PC-9 (cell line): ENCODE results near the gene TMEM35B. TPM values are rescaled to one million over a fixed set of nuclear protein-coding genes. Genes with fewer than 3 reads are reported as not detected.
A peak's percentile ranks its signal among the peaks of the same experiment; 100 is the strongest.
"Not testable (repeated sequence)": the region's sequence is repeated elsewhere in the genome, so short reads cannot be mapped to it uniquely, and the experiment has no call there.

Source experiments
- BruUV-seq: library from RNA; stranded (reverse); fragments of 400-500 nt; replicated peaks from 2 replicates; lab custom pipeline; 2021; lab: Mats Ljungman, UMichigan
- CTCF ChIA-PET: fragments of 300-600 bp; sonication (Branson Sonifier 250); formaldehyde crosslinking; loops from one replicate; lab custom pipeline; 2022; ENCODE audit warnings: antibody characterized with exemption; lab: Charles Lee
- POLR2A ChIA-PET: fragments of 300-600 bp; sonication (Branson Sonifier 250); formaldehyde crosslinking; loops from one replicate; lab custom pipeline; 2022; ENCODE audit warnings: antibody characterized with exemption; ENCODE audit not compliant: unreplicated experiment; lab: Charles Lee
- DNase-seq, 2 experiments: peaks; one replicate each; pipeline versions ENCODE4 v3.0.0 to v3.0.0-alpha.2; 2015 to 2022; ENCODE audit warnings: mixed read lengths in 1 of 2
- H2AFZ ChIP-seq: fragments of 200-600 bp; sonication (generic); 2 replicates; pipeline ENCODE4 v1.8.1; 2017; ENCODE audit warnings: antibody characterized with exemption
- H3F3A ChIP-seq: fragments of 200-600 bp; sonication (generic); 2 replicates; pipeline ENCODE4 v1.8.1; 2017; ENCODE audit warnings: antibody characterized with exemption, mild to moderate bottlenecking, low read depth; ENCODE audit not compliant: insufficient read depth
- H3K27ac ChIP-seq: fragments of 200-600 bp; sonication (generic); 2 replicates; pipeline ENCODE4 v1.6.1; 2016; ENCODE audit warnings: mixed run types
- H3K27me3 ChIP-seq: fragments of 200-600 bp; sonication (generic); 2 replicates; pipeline ENCODE4 v1.6.1; 2016; ENCODE audit warnings: low read depth, mixed run types; ENCODE audit not compliant: insufficient read depth
- H3K36me3 ChIP-seq: fragments of 200-600 bp; sonication (generic); 2 replicates; pipeline ENCODE4 v1.6.1; 2016; ENCODE audit warnings: low read depth, mixed run types
- H3K4me1 ChIP-seq: fragments of 200-600 bp; sonication (generic); replicated peaks from 2 replicates; pipeline ENCODE4 v1.6.1; 2016; ENCODE audit warnings: mixed run types; ENCODE audit not compliant: insufficient read depth
- H3K4me2 ChIP-seq: fragments of 200-600 bp; sonication (generic); 2 replicates; pipeline ENCODE4 v1.6.1; 2017; ENCODE audit warnings: mixed run types
- H3K4me3 ChIP-seq: fragments of 200-600 bp; sonication (generic); 2 replicates; pipeline ENCODE4 v1.6.1; 2016; ENCODE audit warnings: mixed run types
- H3K79me2 ChIP-seq: fragments of 200-600 bp; sonication (generic); 2 replicates; pipeline ENCODE4 v1.6.1; 2017; ENCODE audit warnings: low read depth, mixed run types
- H3K9me2 ChIP-seq: fragments of 200-600 bp; sonication (generic); 2 replicates; pipeline ENCODE4 v1.8.1; 2017; ENCODE audit warnings: mild to moderate bottlenecking; ENCODE audit not compliant: insufficient read depth
- H3K9me3 ChIP-seq: fragments of 200-600 bp; sonication (generic); 2 replicates; pipeline ENCODE4 v1.8.1; 2016; ENCODE audit warnings: low read depth; ENCODE audit not compliant: insufficient read depth
- H4K20me1 ChIP-seq: fragments of 200-600 bp; sonication (generic); 2 replicates; pipeline ENCODE4 v1.8.1; 2017; ENCODE audit not compliant: insufficient read depth
- CTCF ChIP-seq: fragments of 200-600 bp; sonication (generic); conservative IDR thresholded peaks from 2 replicates; pipeline ENCODE4 v1.6.1; 2017; ENCODE audit warnings: mixed run types, antibody characterized with exemption, mild to moderate bottlenecking, moderate library complexity
- EZH2 ChIP-seq: fragments of 200-600 bp; sonication (generic); IDR thresholded peaks from 2 replicates; pipeline ENCODE4 v1.8.0; 2017; ENCODE audit warnings: antibody characterized with exemption, low read depth
- intact Hi-C: fragments of 100-400 bp; cut with micrococcal nuclease; formaldehyde crosslinking; loops from one replicate; pipeline ENCODE4 v1.10.0; 2022; ENCODE audit not compliant: unreplicated experiment
- total RNA-seq: library from RNA; stranded (reverse); gene quantifications from 2 replicates; pipeline ENCODE4 v1.2.3, GENCODE V29; 2021

Gene TMEM35B
- total RNA-seq, 1 experiment from 2014 or later: 41.7 TPM

GRCh38 chr1:34950428-34950827, 34.7 kb downstream of the TMEM35B start:
- H3K4me2 ChIP-seq: no peak overlapping the region
- no peaks in the 10 kb centered on the region for H3F3A ChIP-seq
- H3K9me2 ChIP-seq: no peaks in the 10 kb centered on the region
- ChIA-PET POLR2A (no interaction called here), CTCF (no interaction called here)
- no peaks in the 10 kb centered on the region for H3K79me2 ChIP-seq
- intact Hi-C loops: no loop called here
- H3K4me3 ChIP-seq: no peak overlapping the region
- no peak overlapping the region for H3K27ac ChIP-seq
- no peaks in the 10 kb centered on the region for H3K4me1 ChIP-seq
- TF ChIP-seq CTCF: no peak
- no peak for TF ChIP-seq EZH2
- DNase-seq: no peak
- no peaks in the 10 kb centered on the region for H3K36me3 ChIP-seq
- peaks cover 73% of the 10 kb centered on the region for H3K27me3 ChIP-seq
- no TSS peak for BruUV-seq
- no peak overlapping the region for H2AFZ ChIP-seq
- H4K20me1 ChIP-seq: no peaks in the 10 kb centered on the region
- H3K9me3 ChIP-seq: no peaks in the 10 kb centered on the region

GRCh38 chr1:34948739-34949138, 36.4 kb downstream of the TMEM35B start:
- H3K4me2 ChIP-seq, H3K27ac ChIP-seq, H3K9me3 ChIP-seq, intact Hi-C loops, POLR2A ChIA-PET, H3K36me3 ChIP-seq, H2AFZ ChIP-seq, CTCF ChIA-PET, DNase-seq, BruUV-seq, H3K4me1 ChIP-seq, H4K20me1 ChIP-seq, H3K4me3 ChIP-seq, H3K79me2 ChIP-seq, H3F3A ChIP-seq, H3K9me2 ChIP-seq: not testable (repeated sequence)
- peaks cover 76% of the 10 kb centered on the region for H3K27me3 ChIP-seq

- BruUV-seq, H3K9me3 ChIP-seq, POLR2A ChIA-PET, DNase-seq, H3K27ac ChIP-seq, H4K20me1 ChIP-seq, H3K79me2 ChIP-seq, H2AFZ ChIP-seq, H3F3A ChIP-seq, H3K9me2 ChIP-seq, H3K4me3 ChIP-seq, H3K4me2 ChIP-seq, CTCF ChIA-PET, H3K4me1 ChIP-seq, H3K36me3 ChIP-seq, intact Hi-C loops: not testable (repeated sequence)
- peaks cover 79% of the 10 kb centered on the region for H3K27me3 ChIP-seq
Measured at GRCh38 chr1:34947641-34948314, 37.4 kb downstream of the TMEM35B start.

- Histone ChIP-seq H3K9me3 (no peaks in the 10 kb centered on the region), H3K9me2 (no peaks in the 10 kb centered on the region), H3K4me3 (no peak overlapping the region), H3K4me1 (no peaks in the 10 kb centered on the region), H2AFZ (no peak overlapping the region), H3K79me2 (no peaks in the 10 kb centered on the region), H4K20me1 (no peaks in the 10 kb centered on the region), H3K27ac (no peak overlapping the region), H3K4me2 (no peak overlapping the region), H3F3A (no peaks in the 10 kb centered on the region), H3K27me3 (peaks cover 73% of the 10 kb centered on the region), H3K36me3 (no peaks in the 10 kb centered on the region)
- POLR2A ChIA-PET: no interaction called here
- intact Hi-C loops: no loop called here
- DNase-seq: peak; percentile 29 to 40
- TF ChIP-seq EZH2 (no peak), CTCF (no peak)
- no TSS peak for BruUV-seq
- CTCF ChIA-PET: no interaction called here
Measured at GRCh38 chr1:34946211-34946610, 38.9 kb downstream of the TMEM35B start.

- H3K4me2 ChIP-seq, BruUV-seq, CTCF ChIA-PET, H3K36me3 ChIP-seq, H3K4me3 ChIP-seq, H3F3A ChIP-seq, H3K9me2 ChIP-seq, H3K4me1 ChIP-seq, POLR2A ChIA-PET, H4K20me1 ChIP-seq, H3K9me3 ChIP-seq, H3K27ac ChIP-seq, H2AFZ ChIP-seq, DNase-seq, H3K79me2 ChIP-seq, intact Hi-C loops: not testable (repeated sequence)
- peaks cover 54% of the 10 kb centered on the region for H3K27me3 ChIP-seq
Measured at GRCh38 chr1:34941798-34942197, 43.3 kb downstream of the TMEM35B start.
